OCI-LY3 (cell line): ENCODE data around the gene DNM3.

Experiments
- EZH2phosphoT487 ChIP-seq: fragments of 200-600 bp; shearing (Covaris generic); IDR thresholded peaks from 2 replicates; pipeline ENCODE4 v1.6.1; 2018; ENCODE audit warnings: antibody characterized with exemption, mixed run types, low read depth
- TF ChIP-seq, protein P1 (sequence below): fragments of 200-600, 300-600 bp; sonication (generic); IDR thresholded peaks from 2 replicates; pipeline ENCODE4 v1.5.1; 2014; ENCODE audit warnings: antibody characterized with exemption, low read length, low read depth

DNA sequence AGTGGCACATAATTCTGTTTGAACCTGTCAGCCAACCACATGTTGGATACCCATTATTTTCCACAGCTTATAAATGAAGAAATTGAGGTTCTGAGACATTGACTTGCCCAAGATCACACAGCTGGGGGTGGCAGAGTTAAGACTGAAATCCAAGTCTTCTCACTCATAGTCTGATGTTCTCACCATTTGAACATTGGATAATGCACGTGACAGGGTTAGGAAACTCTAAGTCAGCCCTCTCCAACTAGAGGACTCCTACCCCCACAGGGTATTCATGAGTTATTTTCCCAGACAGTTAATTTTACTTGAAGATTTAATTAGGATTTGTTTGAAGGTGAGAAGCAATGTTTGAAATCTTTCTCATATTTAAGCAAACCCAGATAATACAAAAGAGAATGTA, 541.1 kb downstream of the DNM3 start:
- TF ChIP-seq, protein P1, sequence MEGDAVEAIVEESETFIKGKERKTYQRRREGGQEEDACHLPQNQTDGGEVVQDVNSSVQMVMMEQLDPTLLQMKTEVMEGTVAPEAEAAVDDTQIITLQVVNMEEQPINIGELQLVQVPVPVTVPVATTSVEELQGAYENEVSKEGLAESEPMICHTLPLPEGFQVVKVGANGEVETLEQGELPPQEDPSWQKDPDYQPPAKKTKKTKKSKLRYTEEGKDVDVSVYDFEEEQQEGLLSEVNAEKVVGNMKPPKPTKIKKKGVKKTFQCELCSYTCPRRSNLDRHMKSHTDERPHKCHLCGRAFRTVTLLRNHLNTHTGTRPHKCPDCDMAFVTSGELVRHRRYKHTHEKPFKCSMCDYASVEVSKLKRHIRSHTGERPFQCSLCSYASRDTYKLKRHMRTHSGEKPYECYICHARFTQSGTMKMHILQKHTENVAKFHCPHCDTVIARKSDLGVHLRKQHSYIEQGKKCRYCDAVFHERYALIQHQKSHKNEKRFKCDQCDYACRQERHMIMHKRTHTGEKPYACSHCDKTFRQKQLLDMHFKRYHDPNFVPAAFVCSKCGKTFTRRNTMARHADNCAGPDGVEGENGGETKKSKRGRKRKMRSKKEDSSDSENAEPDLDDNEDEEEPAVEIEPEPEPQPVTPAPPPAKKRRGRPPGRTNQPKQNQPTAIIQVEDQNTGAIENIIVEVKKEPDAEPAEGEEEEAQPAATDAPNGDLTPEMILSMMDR = no peak
- no peak for TF ChIP-seq EZH2phosphoT487
